Thyroid gland (tissue), 4 donors: ENCODE measurements around the gene SHANK2. TPM values are rescaled to one million over a fixed set of nuclear protein-coding genes. Genes with fewer than 3 reads are reported as not detected.
A peak's percentile ranks its signal among the peaks of the same experiment; 100 is the strongest.

Experiments used
- DNase-seq, 2 donors: peaks; one replicate each; pipeline ENCODE4 v3.0.0-alpha.2; 2019
- H3K27ac ChIP-seq, 3 donors: fragments of 200-600 bp; sonication (generic); 1 replicate in 2 of 3; 2 replicates in 1 of 3; pipeline ENCODE4 v1.5.1; 2016 to 2019; ENCODE audit warnings: mild to moderate bottlenecking in 1 of 3, moderate library complexity in 1 of 3
- H3K27me3 ChIP-seq: fragments of 200-600 bp; sonication (generic); one replicate; pipeline ENCODE4 v1.5.1; 2019
- H3K36me3 ChIP-seq, 2 donors: fragments of 200-600 bp; sonication (generic); one replicate each; pipeline ENCODE4 v1.5.1; 2016 to 2019
- H3K4me1 ChIP-seq, 2 donors: fragments of 200-600 bp; sonication (generic); one replicate each; pipeline ENCODE4 v1.5.1; 2017 to 2019
- H3K4me3 ChIP-seq, 3 donors: fragments of 200-600 bp; sonication (generic); replicated peaks in 1 of 3; 1 replicate in 2 of 3; 2 replicates in 1 of 3; pipeline ENCODE4 v1.5.1; 2016; ENCODE audit warnings: mild to moderate bottlenecking in 1 of 3
- H3K9me3 ChIP-seq: fragments of 200-600 bp; sonication (generic); one replicate; pipeline ENCODE4 v1.5.1; 2017
- CTCF ChIP-seq, 6 experiments: fragments of 200-600 bp in 3 of 6; fragments of 450-650 bp in 3 of 6; sonication (generic) in 3 of 6; IDR thresholded peaks; one replicate each; pipeline ENCODE4 v1.5.1; 2016 to 2019; ENCODE audit warnings: antibody characterized with exemption in 6 of 6, mild to moderate bottlenecking in 2 of 6, inconsistent platforms in 1 of 6, moderate library complexity in 1 of 6
- POLR2A ChIP-seq, 2 donors: fragments of 450-650 bp; IDR thresholded peaks; one replicate each; pipeline ENCODE4 v1.6.1; 2017; ENCODE audit warnings: antibody characterized with exemption in 2 of 2, mild to moderate bottlenecking in 2 of 2, moderate library complexity in 1 of 2
- WGBS, 2 donors: methylation state at CpG; one replicate each; pipeline ENCODE4 v1.1.5; 2017; 5-methylcytosine and 5-hydroxymethylcytosine counted together
- intact Hi-C: fragments of 100-400 bp; cut with DNase I; formaldehyde crosslinking; loops from one replicate; pipeline ENCODE4 v1.15.1; 2023
- total RNA-seq, 4 donors: library from RNA; depleted of rRNA; stranded (reverse); fragments of >200 nt; gene quantifications; one replicate each; pipeline ENCODE4 v1.2.3, GENCODE V29; 2016

Gene SHANK2
- 100 to 1,000 TPM in 1 of 4 donors, 10 to 100 TPM in 3; 55.6 to 126 (median 90.8) TPM for total RNA-seq

- TF ChIP-seq CTCF (IDR thresholded peaks at IDR 0.05) (no peak), POLR2A (IDR thresholded peaks at IDR 0.05) (peak in 1 of 2 donors; percentile 53)
- peak within 1 kb of the TSS; percentile 84 to 90 (median 85) for H3K27ac ChIP-seq
- DNase-seq = peak; percentile 62 to 66
- H3K4me1 ChIP-seq = peaks cover 44 to 52% of the 10 kb centered on the region in 2 donors
- peak within 1 kb of the TSS; percentile 18 to 79 (median 56) for H3K4me3 ChIP-seq
- no peaks in the 10 kb centered on the region for H3K36me3 ChIP-seq
- no peaks in the 10 kb centered on the region for H3K27me3 ChIP-seq
- no CpG with 5 or more reads among the region's 70 CpGs for WGBS, 2 donors
- no peaks in the 10 kb centered on the region for H3K9me3 ChIP-seq
- intact Hi-C loops = loop anchor here (5.0 kb wide), 1 partner anchor 110 kb away; no protein-coding TSS in a partner anchor
These were observed at the start of gene SHANK2 for GRCh38 chr11:71252269-71252769. SHANK2 (minus strand) TSS chr11:71252577; CDS start chr11:71147326, 105,251 bp downstream.

GRCh38 chr11:71301858-71302533, 49.6 kb upstream of the SHANK2 start:
- 73 to 74% methylated on average over 17 of the region's 17 CpGs for WGBS, 2 donors
- DNase-seq = no peak
- Histone ChIP-seq H3K27me3 (no peaks in the 10 kb centered on the region), H3K27ac (no peak overlapping the region), H3K4me3 (no peak overlapping the region), H3K4me1 (peaks cover 0 to 4% of the 10 kb centered on the region in 2 donors), H3K9me3 (no peaks in the 10 kb centered on the region), H3K36me3 (no peaks in the 10 kb centered on the region)
- TF ChIP-seq CTCF (IDR thresholded peaks at IDR 0.05) (no peak), POLR2A (IDR thresholded peaks at IDR 0.05) (no peak)
- intact Hi-C loops = no loop called here

GRCh38 chr11:71301046-71301857, 48.9 kb upstream of the SHANK2 start:
- H3K27me3 ChIP-seq = no peaks in the 10 kb centered on the region
- WGBS, 2 donors = 93 to 96% methylated on average over 14 of the region's 19 CpGs

GRCh38 chr11:71300187-71300586, 47.8 kb upstream of the SHANK2 start:
- no peak overlapping the region for H3K27ac ChIP-seq
- no peaks in the 10 kb centered on the region for H3K36me3 ChIP-seq
- WGBS, 2 donors = 35 to 45% methylated on average over 8 of the region's 8 CpGs
- H3K27me3 ChIP-seq = no peaks in the 10 kb centered on the region
- no peak for DNase-seq
- H3K4me3 ChIP-seq = no peak overlapping the region
- H3K4me1 ChIP-seq = peaks cover 0 to 4% of the 10 kb centered on the region in 2 donors
- TF ChIP-seq CTCF (IDR thresholded peaks at IDR 0.05) (no peak), POLR2A (IDR thresholded peaks at IDR 0.05) (no peak)
- H3K9me3 ChIP-seq = no peaks in the 10 kb centered on the region
- intact Hi-C loops = no loop called here

More at GRCh38 chr11:71301046-71301857, 48.9 kb upstream of the SHANK2 start:
- Histone ChIP-seq H3K9me3 (no peaks in the 10 kb centered on the region), H3K4me3 (no peak overlapping the region), H3K4me1 (peaks cover 0 to 4% of the 10 kb centered on the region in 2 donors), H3K27ac (no peak overlapping the region), H3K36me3 (no peaks in the 10 kb centered on the region)
- TF ChIP-seq POLR2A (IDR thresholded peaks at IDR 0.05) = no peak
- TF ChIP-seq CTCF (IDR thresholded peaks at IDR 0.05) = no peak
- DNase-seq = no peak
- intact Hi-C loops = no loop called here
